HL-60 (cell line): ENCODE data around the gene SNX18.

ENCODE experiments used
- DNase-seq, 2 experiments: peaks; one replicate each; pipeline ENCODE4 v3.0.0-alpha.2; 2010 to 2020; ENCODE audit warnings: low read depth in 1 of 2, low spot score in 1 of 2
- H3K27ac ChIP-seq: fragments of 250-450 bp; sonication (Bioruptor Pico); replicated peaks from 2 replicates; pipeline ENCODE4 v1.5.1; 2020; ENCODE audit warnings: mild to moderate bottlenecking, moderate library complexity
- H3K27me3 ChIP-seq: fragments of 250-450 bp; sonication (Bioruptor Pico); 2 replicates; pipeline ENCODE4 v1.5.1; 2021; ENCODE audit warnings: mild to moderate bottlenecking, moderate library complexity; ENCODE audit not compliant: insufficient read depth, poor library complexity, severe bottlenecking
- H3K4me3 ChIP-seq: replicated peaks from 2 replicates; pipeline ENCODE4 v1.5.1; 2011; ENCODE audit warnings: mild to moderate bottlenecking, control low read depth, low read length; ENCODE audit not compliant: insufficient read depth
- CTCF ChIP-seq: IDR thresholded peaks from one replicate; pipeline ENCODE4 v1.5.1; 2011; ENCODE audit warnings: low read length, control low read depth, inconsistent platforms; ENCODE audit not compliant: insufficient read depth
- GABPA ChIP-seq: IDR thresholded peaks from 2 replicates; pipeline ENCODE4 v1.6.1; 2012; ENCODE audit warnings: low read depth
- POLR2AphosphoS5 ChIP-seq: IDR thresholded peaks from 2 replicates; pipeline ENCODE4 v1.6.1; 2012; ENCODE audit warnings: low read depth
- SPI1 ChIP-seq: IDR thresholded peaks from 2 replicates; pipeline ENCODE4 v1.6.1; 2012; ENCODE audit warnings: low read depth, mild to moderate bottlenecking, borderline replicate concordance
- TF ChIP-seq, protein P1 (sequence below): IDR thresholded peaks from 2 replicates; pipeline ENCODE4 v1.6.1; 2012; ENCODE audit warnings: low read depth; ENCODE audit not compliant: insufficient replicate concordance

SNX18 gene

DNA sequence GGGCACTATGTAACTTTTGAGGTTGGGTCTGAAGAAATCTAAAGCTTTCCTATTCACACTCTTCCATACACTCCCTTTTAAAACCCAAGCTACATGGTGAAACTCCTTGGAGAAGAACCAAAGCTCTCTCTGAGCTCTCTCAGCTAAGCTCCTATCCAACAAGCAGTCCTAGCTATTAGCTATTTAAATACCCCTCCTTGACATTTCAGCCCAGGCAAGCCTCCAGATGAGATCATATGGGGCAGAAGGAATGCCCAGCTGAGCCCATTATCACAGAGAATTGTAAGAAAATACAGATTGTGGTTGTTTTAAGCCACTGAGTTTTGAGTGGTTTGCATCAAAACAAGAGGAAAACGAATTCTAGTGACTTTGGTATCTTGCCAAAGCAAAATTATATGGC, 46.9 kb upstream of the SNX18 start:
- TF ChIP-seq, protein P1, sequence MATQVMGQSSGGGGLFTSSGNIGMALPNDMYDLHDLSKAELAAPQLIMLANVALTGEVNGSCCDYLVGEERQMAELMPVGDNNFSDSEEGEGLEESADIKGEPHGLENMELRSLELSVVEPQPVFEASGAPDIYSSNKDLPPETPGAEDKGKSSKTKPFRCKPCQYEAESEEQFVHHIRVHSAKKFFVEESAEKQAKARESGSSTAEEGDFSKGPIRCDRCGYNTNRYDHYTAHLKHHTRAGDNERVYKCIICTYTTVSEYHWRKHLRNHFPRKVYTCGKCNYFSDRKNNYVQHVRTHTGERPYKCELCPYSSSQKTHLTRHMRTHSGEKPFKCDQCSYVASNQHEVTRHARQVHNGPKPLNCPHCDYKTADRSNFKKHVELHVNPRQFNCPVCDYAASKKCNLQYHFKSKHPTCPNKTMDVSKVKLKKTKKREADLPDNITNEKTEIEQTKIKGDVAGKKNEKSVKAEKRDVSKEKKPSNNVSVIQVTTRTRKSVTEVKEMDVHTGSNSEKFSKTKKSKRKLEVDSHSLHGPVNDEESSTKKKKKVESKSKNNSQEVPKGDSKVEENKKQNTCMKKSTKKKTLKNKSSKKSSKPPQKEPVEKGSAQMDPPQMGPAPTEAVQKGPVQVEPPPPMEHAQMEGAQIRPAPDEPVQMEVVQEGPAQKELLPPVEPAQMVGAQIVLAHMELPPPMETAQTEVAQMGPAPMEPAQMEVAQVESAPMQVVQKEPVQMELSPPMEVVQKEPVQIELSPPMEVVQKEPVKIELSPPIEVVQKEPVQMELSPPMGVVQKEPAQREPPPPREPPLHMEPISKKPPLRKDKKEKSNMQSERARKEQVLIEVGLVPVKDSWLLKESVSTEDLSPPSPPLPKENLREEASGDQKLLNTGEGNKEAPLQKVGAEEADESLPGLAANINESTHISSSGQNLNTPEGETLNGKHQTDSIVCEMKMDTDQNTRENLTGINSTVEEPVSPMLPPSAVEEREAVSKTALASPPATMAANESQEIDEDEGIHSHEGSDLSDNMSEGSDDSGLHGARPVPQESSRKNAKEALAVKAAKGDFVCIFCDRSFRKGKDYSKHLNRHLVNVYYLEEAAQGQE = no peak
- no peak for TF ChIP-seq GABPA
- no peak for TF ChIP-seq CTCF
- no peak for TF ChIP-seq POLR2AphosphoS5
- no peak for TF ChIP-seq SPI1
- H3K27ac ChIP-seq = no peak overlapping the region
- H3K4me3 ChIP-seq = no peak overlapping the region
- no peaks in the 10 kb centered on the region for H3K27me3 ChIP-seq
- DNase-seq = no peak

GRCh38 chr5:54471398-54471797, 46.2 kb upstream of the SNX18 start:
- TF ChIP-seq SPI1 = no peak
- no peak for TF ChIP-seq CTCF
- no peak for TF ChIP-seq GABPA
- no peak for TF ChIP-seq POLR2AphosphoS5
- TF ChIP-seq, protein P1 = no peak
- DNase-seq = no peak
- H3K27ac ChIP-seq = no peak overlapping the region
- H3K4me3 ChIP-seq = no peak overlapping the region
- no peaks in the 10 kb centered on the region for H3K27me3 ChIP-seq

- no peak for DNase-seq
- TF ChIP-seq POLR2AphosphoS5 = no peak
- TF ChIP-seq GABPA = no peak
- no peak for TF ChIP-seq SPI1
- TF ChIP-seq, protein P1 = no peak
- no peak for TF ChIP-seq CTCF
- Histone ChIP-seq H3K27ac (no peak overlapping the region), H3K4me3 (no peak overlapping the region), H3K27me3 (no peaks in the 10 kb centered on the region)
Measured at GRCh38 chr5:54476682-54477081, 40.9 kb upstream of the SNX18 start.
